ENCODE measurements around the gene CAPNS2.

Gene CAPNS2

GRCh38 chr16:55559933-55560516 is 6.5 kb upstream of the CAPNS2 start:
- no peak for TF ChIP-seq EZH2phosphoT487 (conservative IDR thresholded peaks at IDR 0.05; ENCODE audit: low read length)
- no peak for TF ChIP-seq CTCF (IDR thresholded peaks at IDR 0.05; ENCODE audit: insufficient read depth, low read length, poor library complexity, severe bottlenecking)
- Histone ChIP-seq H3K9me2 (replicated peaks; ENCODE audit: insufficient read depth, low read length) (no peaks in the 10 kb centered on the region), H3K9me3 (ENCODE audit: insufficient read depth, low read length) (no peaks in the 10 kb centered on the region), H2AFZ (ENCODE audit: low read depth, low read length, severe bottlenecking) (no peak overlapping the region), H4K20me1 (ENCODE audit: low read depth, low read length) (no peaks in the 10 kb centered on the region), H3K4me3 (ENCODE audit: insufficient read depth, low read length, poor library complexity, severe bottlenecking) (no peak overlapping the region), H3K79me2 (ENCODE audit: insufficient read depth, low read length) (no peaks in the 10 kb centered on the region), H3K27me3 (ENCODE audit: low read length) (no peaks in the 10 kb centered on the region), H3F3A (ENCODE audit: insufficient read depth) (no peaks in the 10 kb centered on the region), H3K9ac (ENCODE audit: low read length) (no peak overlapping the region), H3K4me2 (ENCODE audit: low read depth, low read length, poor library complexity, severe bottlenecking) (no peak overlapping the region), H3K27ac (ENCODE audit: low read depth, low read length) (no peak overlapping the region), H3K36me3 (ENCODE audit: low read length) (no peaks in the 10 kb centered on the region)

GRCh38 chr16:55561319-55561848 is 5.1 kb upstream of the CAPNS2 start:
- H4K20me1 ChIP-seq (ENCODE audit: low read depth, low read length) = no peaks in the 10 kb centered on the region
- no peak overlapping the region for H3K4me3 ChIP-seq (ENCODE audit: insufficient read depth, low read length, poor library complexity, severe bottlenecking)
- no peaks in the 10 kb centered on the region for H3K36me3 ChIP-seq (ENCODE audit: low read length)
- no peaks in the 10 kb centered on the region for H3F3A ChIP-seq (ENCODE audit: insufficient read depth)
- no peak overlapping the region for H2AFZ ChIP-seq (ENCODE audit: low read depth, low read length, severe bottlenecking)
- TF ChIP-seq CTCF (IDR thresholded peaks at IDR 0.05; ENCODE audit: insufficient read depth, low read length, poor library complexity, severe bottlenecking) = no peak
- no peak for TF ChIP-seq EZH2phosphoT487 (conservative IDR thresholded peaks at IDR 0.05; ENCODE audit: low read length)
- H3K9me2 ChIP-seq (replicated peaks; ENCODE audit: insufficient read depth, low read length) = no peaks in the 10 kb centered on the region
- no peak overlapping the region for H3K27ac ChIP-seq (ENCODE audit: low read depth, low read length)
- no peaks in the 10 kb centered on the region for H3K9me3 ChIP-seq (ENCODE audit: insufficient read depth, low read length)
- no peak overlapping the region for H3K9ac ChIP-seq (ENCODE audit: low read length)
- H3K27me3 ChIP-seq (ENCODE audit: low read length) = no peaks in the 10 kb centered on the region
- H3K79me2 ChIP-seq (ENCODE audit: insufficient read depth, low read length) = no peaks in the 10 kb centered on the region
- H3K4me2 ChIP-seq (ENCODE audit: low read depth, low read length, poor library complexity, severe bottlenecking) = no peak overlapping the region

GRCh38 chr16:55562936-55563335 is 3.5 kb upstream of the CAPNS2 start:
- Histone ChIP-seq H3F3A (ENCODE audit: insufficient read depth) (no peaks in the 10 kb centered on the region), H3K79me2 (ENCODE audit: insufficient read depth, low read length) (no peaks in the 10 kb centered on the region), H3K4me2 (ENCODE audit: low read depth, low read length, poor library complexity, severe bottlenecking) (no peak overlapping the region), H3K4me3 (ENCODE audit: insufficient read depth, low read length, poor library complexity, severe bottlenecking) (no peak overlapping the region), H4K20me1 (ENCODE audit: low read depth, low read length) (no peaks in the 10 kb centered on the region), H3K9ac (ENCODE audit: low read length) (no peak overlapping the region), H3K9me3 (ENCODE audit: insufficient read depth, low read length) (no peaks in the 10 kb centered on the region), H3K27me3 (ENCODE audit: low read length) (no peaks in the 10 kb centered on the region), H2AFZ (ENCODE audit: low read depth, low read length, severe bottlenecking) (no peak overlapping the region), H3K9me2 (replicated peaks; ENCODE audit: insufficient read depth, low read length) (no peaks in the 10 kb centered on the region), H3K27ac (ENCODE audit: low read depth, low read length) (no peak overlapping the region), H3K36me3 (ENCODE audit: low read length) (no peaks in the 10 kb centered on the region)
- TF ChIP-seq EZH2phosphoT487 (conservative IDR thresholded peaks at IDR 0.05; ENCODE audit: low read length) (no peak), CTCF (IDR thresholded peaks at IDR 0.05; ENCODE audit: insufficient read depth, low read length, poor library complexity, severe bottlenecking) (no peak)
